Uterus (tissue), 4 donors: ENCODE results near the gene ACOXL. TPM values are rescaled to one million over a fixed set of nuclear protein-coding genes. Genes with fewer than 3 reads are reported as not detected.

ENCODE experiments used
- DNase-seq, 2 donors: peaks; one replicate each; pipeline ENCODE4 v3.0.0-alpha.2; 2019 to 2020
- H3K27ac ChIP-seq, 2 donors: fragments of 200-600 bp; sonication (generic); 1 replicate in 1 of 2; 2 replicates in 1 of 2; pipeline ENCODE4 v1.5.1; 2016 to 2018
- H3K27me3 ChIP-seq, 2 donors: fragments of 200-600 bp; sonication (generic); one replicate each; pipeline ENCODE4 v1.5.1; 2018 to 2019; ENCODE audit warnings: control low read depth in 1 of 2
- H3K36me3 ChIP-seq, 2 donors: fragments of 200-600 bp; sonication (generic); one replicate each; pipeline ENCODE4 v1.5.1; 2019; ENCODE audit warnings: control low read depth in 1 of 2
- H3K4me1 ChIP-seq, 2 donors: fragments of 200-600 bp; sonication (generic); one replicate each; pipeline ENCODE4 v1.5.1; 2018 to 2019; ENCODE audit warnings: control low read depth in 1 of 2
- H3K4me3 ChIP-seq, 2 donors: fragments of 200-600 bp; sonication (generic); 1 replicate in 1 of 2; 2 replicates in 1 of 2; pipeline ENCODE4 v1.5.1; 2018 to 2019; ENCODE audit warnings: mild to moderate bottlenecking in 1 of 2
- H3K9me3 ChIP-seq, 2 donors: fragments of 200-600 bp; sonication (generic); one replicate each; pipeline ENCODE4 v1.5.1; 2019; ENCODE audit warnings: control low read depth in 1 of 2
- CTCF ChIP-seq, 4 experiments: fragments of 200-600 bp in 2 of 4; fragments of 450-650 bp in 2 of 4; sonication (generic) in 2 of 4; IDR thresholded peaks; one replicate each; pipeline ENCODE4 v1.5.1; 2016 to 2019; ENCODE audit warnings: antibody characterized with exemption in 4 of 4, mild to moderate bottlenecking in 2 of 4, moderate library complexity in 1 of 4
- POLR2A ChIP-seq, 2 donors: fragments of 450-650 bp; IDR thresholded peaks; one replicate each; pipeline ENCODE4 v1.6.1; 2016; ENCODE audit warnings: antibody characterized with exemption in 2 of 2, mild to moderate bottlenecking in 1 of 2, moderate library complexity in 1 of 2
- intact Hi-C: fragments of 100-400 bp; cut with DNase I; formaldehyde crosslinking; loops from one replicate; pipeline ENCODE4 v1.15.1; 2023; ENCODE audit warnings: low total_unique reads
- total RNA-seq, 4 donors: library from RNA; depleted of rRNA in 3 of 4; stranded (reverse); fragments of >200 nt in 3 of 4; gene quantifications; one replicate each; pipeline versions ENCODE4 v1.1.0 to v1.2.4, GENCODE V29; 2014 to 2023
- donor health status: DM: yes; HTN: yes; CAD: no.

Gene ACOXL
- total RNA-seq, 4 donors from 2014 or later, result 0.18 to 0.41 TPM; not detected in 2

DNA sequence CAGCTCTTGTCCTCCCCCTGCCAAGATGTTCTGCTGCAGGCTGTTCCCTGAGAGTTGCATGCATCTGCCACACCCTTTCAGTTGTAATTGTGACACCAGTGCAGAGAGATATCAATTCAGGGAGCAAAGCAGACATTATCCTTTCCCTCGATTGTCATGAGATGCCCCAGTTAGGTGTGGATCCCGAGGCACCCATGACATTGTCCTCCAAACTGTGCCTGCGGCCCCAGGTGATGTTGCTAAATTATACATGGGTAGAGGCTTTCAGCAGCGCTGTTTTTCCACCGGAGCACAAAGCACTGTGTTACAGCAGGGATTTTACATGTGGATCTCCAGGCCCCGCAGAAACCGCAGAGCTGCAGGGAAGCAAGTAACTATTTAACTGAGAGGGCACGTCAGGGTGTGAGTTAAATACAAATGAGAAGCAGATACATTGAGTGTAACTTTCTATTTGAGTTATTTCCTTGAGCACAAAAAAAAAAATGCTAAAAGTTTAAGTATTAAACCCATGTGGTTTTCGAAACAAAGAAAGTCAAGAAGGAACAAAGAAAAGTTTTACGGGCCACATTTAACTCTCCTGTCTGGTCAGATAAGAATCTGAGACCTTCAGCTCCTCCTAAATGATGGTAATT, 298.0 kb downstream of the ACOXL start:
- no peak for TF ChIP-seq POLR2A (IDR thresholded peaks at IDR 0.05)
- TF ChIP-seq CTCF (IDR thresholded peaks at IDR 0.05), result no peak
- DNase-seq, result no peak
- Histone ChIP-seq H3K4me1 (no peaks in the 10 kb centered on the region), H3K27me3 (no peaks in the 10 kb centered on the region), H3K36me3 (no peaks in the 10 kb centered on the region), H3K27ac (no peak overlapping the region), H3K4me3 (no peak overlapping the region), H3K9me3 (no peaks in the 10 kb centered on the region)
- intact Hi-C loops, result no loop called here

DNA sequence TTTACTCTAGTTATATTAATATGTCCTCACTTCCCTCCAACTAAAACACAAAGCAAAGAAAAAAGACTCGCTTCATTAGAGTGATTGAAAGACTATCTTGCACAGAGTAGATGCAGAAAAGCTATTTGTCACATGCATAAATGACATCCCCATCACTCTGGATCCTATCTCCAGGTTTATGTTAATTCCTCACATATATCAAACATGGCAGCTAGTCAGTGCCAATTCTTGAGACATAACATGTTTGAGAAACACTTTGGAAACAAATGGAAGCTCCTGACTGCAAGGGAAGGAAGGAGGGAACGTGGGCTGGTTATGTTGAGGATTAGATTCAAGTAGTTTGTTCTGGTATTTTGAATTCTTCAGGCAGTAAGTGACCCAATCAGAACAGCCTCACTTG, 298.6 kb downstream of the ACOXL start:
- H3K27ac ChIP-seq, result no peak overlapping the region
- H3K9me3 ChIP-seq, result no peaks in the 10 kb centered on the region
- no peak for TF ChIP-seq CTCF (IDR thresholded peaks at IDR 0.05)
- TF ChIP-seq POLR2A (IDR thresholded peaks at IDR 0.05), result no peak
- H3K4me1 ChIP-seq, result no peaks in the 10 kb centered on the region
- no peak for DNase-seq
- intact Hi-C loops, result no loop called here
- H3K27me3 ChIP-seq, result no peaks in the 10 kb centered on the region
- H3K4me3 ChIP-seq, result no peak overlapping the region
- no peaks in the 10 kb centered on the region for H3K36me3 ChIP-seq

DNA sequence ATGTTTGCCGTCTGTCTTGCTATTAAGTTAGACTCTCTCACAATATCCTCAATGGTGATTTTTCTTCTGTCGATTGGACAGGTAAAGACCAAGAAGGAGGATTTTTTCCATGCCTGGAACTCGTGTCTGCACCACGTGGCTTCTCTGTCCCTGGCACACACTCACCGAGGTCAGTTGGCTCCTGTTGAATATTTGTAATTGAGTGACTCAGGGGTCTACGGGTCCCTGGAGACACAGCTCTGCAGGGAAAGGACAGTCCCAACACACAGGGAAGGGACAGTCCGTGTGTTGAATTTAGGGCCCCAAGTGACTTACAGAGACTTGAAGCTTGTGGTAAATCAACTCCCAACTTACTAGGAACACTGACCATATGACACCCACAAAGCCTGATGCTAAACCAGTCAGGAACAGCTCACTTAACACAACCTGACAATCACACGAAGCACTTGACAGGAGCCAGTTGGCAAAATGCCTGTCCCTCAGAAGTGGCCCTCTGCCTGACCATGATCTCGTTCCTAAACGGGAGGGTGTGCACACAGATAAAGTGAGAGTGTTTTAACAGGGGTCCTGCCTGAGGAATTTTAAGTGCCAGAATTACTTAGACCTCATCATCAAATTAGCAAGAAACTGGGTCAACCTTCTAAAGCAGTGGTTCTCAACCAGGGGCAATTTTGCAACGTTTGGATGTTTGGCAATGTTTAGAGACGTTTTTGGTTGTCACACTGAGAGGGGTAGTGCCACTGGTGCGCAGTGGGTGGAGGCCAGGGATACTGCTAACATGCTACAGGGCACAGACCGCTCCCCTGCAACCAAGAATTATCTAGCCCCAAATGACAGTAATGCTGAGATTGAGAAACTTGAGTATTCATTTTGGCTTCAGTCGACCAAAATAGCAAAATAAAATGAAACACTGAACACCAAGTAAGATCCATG, 299.4 kb downstream of the ACOXL start:
- Histone ChIP-seq H3K36me3 (no peaks in the 10 kb centered on the region), H3K9me3 (no peaks in the 10 kb centered on the region), H3K4me3 (no peak overlapping the region), H3K4me1 (no peaks in the 10 kb centered on the region), H3K27me3 (no peaks in the 10 kb centered on the region), H3K27ac (no peak overlapping the region)
- DNase-seq, result no peak
- TF ChIP-seq POLR2A (IDR thresholded peaks at IDR 0.05), result no peak
- TF ChIP-seq CTCF (IDR thresholded peaks at IDR 0.05), result no peak
- intact Hi-C loops, result no loop called here

DNA sequence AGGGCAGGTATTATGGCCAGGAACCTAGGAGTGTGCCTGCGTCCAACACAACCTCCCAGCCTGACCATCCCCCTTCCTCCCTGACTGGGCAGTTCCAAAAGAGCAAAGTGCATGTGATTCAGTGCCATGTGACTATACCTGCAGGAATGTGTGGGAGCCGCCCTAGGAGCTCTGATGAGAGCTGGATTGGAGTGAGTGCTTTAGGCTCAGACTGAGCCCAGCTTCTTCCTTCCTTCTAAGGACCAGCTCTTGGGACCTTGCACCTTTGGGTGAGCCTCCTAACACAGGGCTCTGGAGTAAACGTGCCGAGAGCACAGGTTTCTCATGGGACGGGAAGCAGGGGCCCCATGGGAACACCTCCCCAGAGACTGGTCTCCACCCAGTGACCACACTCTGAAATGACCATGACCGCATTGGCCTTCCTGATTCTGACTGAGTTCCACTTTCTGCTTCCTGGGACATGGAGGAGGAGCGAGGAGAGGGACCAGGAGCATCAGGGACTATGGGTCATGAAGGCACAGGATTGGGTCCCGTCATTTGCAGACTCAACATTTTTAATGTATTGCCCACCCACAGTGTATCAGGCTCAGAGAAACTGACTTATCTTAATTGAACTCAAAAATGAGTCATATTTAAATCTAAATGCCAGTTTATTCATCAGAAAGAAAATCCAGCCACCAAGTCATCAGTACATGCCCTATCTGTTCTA, 300.5 kb downstream of the ACOXL start:
- H3K4me1 ChIP-seq, result no peaks in the 10 kb centered on the region
- no peak for DNase-seq
- no peaks in the 10 kb centered on the region for H3K9me3 ChIP-seq
- intact Hi-C loops, result no loop called here
- H3K27me3 ChIP-seq, result no peaks in the 10 kb centered on the region
- H3K4me3 ChIP-seq, result no peak overlapping the region
- H3K36me3 ChIP-seq, result no peaks in the 10 kb centered on the region
- TF ChIP-seq POLR2A (IDR thresholded peaks at IDR 0.05) (no peak), CTCF (IDR thresholded peaks at IDR 0.05) (no peak)
- no peak overlapping the region for H3K27ac ChIP-seq
